Naive thymus-derived CD4-positive, alpha-beta T cell (primary cell): ENCODE results near the gene MACF1. TPM values are rescaled to one million over a fixed set of nuclear protein-coding genes. Genes with fewer than 3 reads are reported as not detected.

Source experiments
- ATAC-seq: fragments of 150-1000 bp; cut with Tn5 transposase; 2 replicates; pipeline ENCODE4 v1.10.0; 2021; ENCODE audit warnings: mild to moderate bottlenecking, moderate library complexity
- CTCF ChIA-PET: fragments of 350-600 bp; sonication (Branson Sonifier 250); formaldehyde crosslinking; loops from one replicate; lab custom pipeline; 2021; ENCODE audit warnings: antibody characterized with exemption; lab: Charles Lee
- POLR2A ChIA-PET: fragments of 350-600 bp; sonication (Branson Sonifier 250); formaldehyde crosslinking; loops from one replicate; lab custom pipeline; 2021; ENCODE audit warnings: antibody characterized with exemption, inconsistent platforms; lab: Charles Lee
- DNase-seq, 9 donors: peaks; one replicate each; pipeline versions ENCODE4 v3.0.0 to v3.0.0-alpha.2; 2020 to 2022; ENCODE audit warnings: mixed read lengths in 1 of 9
- H3K27ac ChIP-seq: one replicate; pipeline ENCODE4 v1.7.0; 2013; ENCODE audit warnings: mild to moderate bottlenecking, low read depth, low read length, moderate library complexity
- H3K27me3 ChIP-seq, 2 donors: one replicate each; pipeline ENCODE4 v1.7.0; 2013; ENCODE audit warnings: low read length in 2 of 2, mild to moderate bottlenecking in 2 of 2, moderate library complexity in 2 of 2; ENCODE audit not compliant: control insufficient read depth in 2 of 2, insufficient read depth in 2 of 2
- H3K36me3 ChIP-seq, 3 experiments: 1 replicate in 2 of 3; 2 replicates in 1 of 3; pipeline ENCODE4 v1.7.0; 2013; ENCODE audit warnings: low read length in 3 of 3, mild to moderate bottlenecking in 3 of 3, moderate library complexity in 1 of 3; ENCODE audit not compliant: insufficient read depth in 3 of 3, control insufficient read depth in 2 of 3
- H3K4me1 ChIP-seq, 2 donors: one replicate each; pipeline ENCODE4 v1.7.0; 2013; ENCODE audit warnings: low read length in 2 of 2, mild to moderate bottlenecking in 2 of 2, moderate library complexity in 1 of 2; ENCODE audit not compliant: control insufficient read depth in 2 of 2, insufficient read depth in 2 of 2
- H3K4me3 ChIP-seq: 2 replicates; pipeline ENCODE4 v1.7.0; 2013; ENCODE audit warnings: mild to moderate bottlenecking, low read length
- H3K9me3 ChIP-seq, 3 experiments: 1 replicate in 2 of 3; 2 replicates in 1 of 3; pipeline ENCODE4 v1.7.0; 2013; ENCODE audit warnings: low read length in 3 of 3; ENCODE audit not compliant: control insufficient read depth in 2 of 3
- H3K27ac Mint-ChIP-seq, 9 donors: one replicate each; pipeline ENCODE4 v1.8.0; 2020 to 2022; ENCODE audit warnings: mixed read lengths in 9 of 9, mild to moderate bottlenecking in 8 of 9, moderate library complexity in 5 of 9, inconsistent platforms in 2 of 9
- H3K27me3 Mint-ChIP-seq, 5 donors: one replicate each; pipeline ENCODE4 v1.8.0; 2021 to 2022; ENCODE audit warnings: mixed read lengths in 5 of 5, mild to moderate bottlenecking in 1 of 5
- H3K36me3 Mint-ChIP-seq, 5 donors: one replicate each; pipeline ENCODE4 v1.8.0; 2020 to 2022; ENCODE audit warnings: mixed read lengths in 5 of 5, mild to moderate bottlenecking in 3 of 5, inconsistent platforms in 1 of 5
- H3K4me1 Mint-ChIP-seq, 7 donors: one replicate each; pipeline ENCODE4 v1.8.0; 2020 to 2022; ENCODE audit warnings: mixed read lengths in 7 of 7, mild to moderate bottlenecking in 3 of 7, inconsistent platforms in 1 of 7
- H3K4me3 Mint-ChIP-seq, 10 donors: one replicate each; pipeline ENCODE4 v1.8.0; 2020 to 2022; ENCODE audit warnings: mild to moderate bottlenecking in 10 of 10, mixed read lengths in 10 of 10, moderate library complexity in 6 of 10, inconsistent platforms in 2 of 10
- H3K9me3 Mint-ChIP-seq, 11 donors: one replicate each; pipeline ENCODE4 v1.8.0; 2020 to 2022; ENCODE audit warnings: mixed read lengths in 11 of 11, mild to moderate bottlenecking in 4 of 11, inconsistent platforms in 1 of 11, moderate library complexity in 1 of 11
- intact Hi-C, 2 donors: fragments of 100-400 bp; cut with micrococcal nuclease; formaldehyde crosslinking; loops; one replicate each; pipeline ENCODE4 v1.15.1; 2023
- polyA plus RNA-seq, 2 donors: library from polyadenylated mRNA; unstranded; fragments of 300-500 nt; fragmentation: Illumina TruSeq; gene quantifications; one replicate each; pipeline ENCODE4 v1.2.3, GENCODE V29; 2021
- total RNA-seq, 6 experiments: library from RNA in 5 of 6; stranded (reverse) in 5 of 6; gene quantifications; 1 replicate in 5 of 6; 2 replicates in 1 of 6; pipeline ENCODE4 v1.2.3 and lab custom pipeline; 2021 to 2026

Gene MACF1
- total and polyA plus RNA-seq, 7 experiments from 2014 or later, result 21.2 to 409 (median 288) TPM

GRCh38 chr1:39378377-39378776 is 173.9 kb downstream of the MACF1 start:
- ATAC-seq (peak; percentile 36), DNase-seq (peak in 1 of 9 donors; percentile 8)

GRCh38 chr1:39379187-39379586 is 174.7 kb downstream of the MACF1 start:
- peak overlapping the region in 6 of 9 donors; percentile 6 to 72 (median 58) for H3K27ac Mint-ChIP-seq

More at GRCh38 chr1:39378377-39378776, 173.9 kb downstream of the MACF1 start:
- peak overlapping the region in 5 of 9 donors; percentile 21 to 81 (median 72) for H3K27ac Mint-ChIP-seq
- intact Hi-C loops, result loop anchor here in 1 of 2 donors (1.0 kb wide), 2 partner anchors 33 to 280 kb away; no protein-coding TSS in a partner anchor
- H3K9me3 Mint-ChIP-seq, result no peaks in the 10 kb centered on the region
- ChIA-PET POLR2A (no interaction called here), CTCF (interaction anchor here (0.6 to 4.7 kb wide), 7 partner anchors 11 to 202 kb away, joined by 3 to 26 read pairs (median 3); no protein-coding TSS in a partner anchor)
- Histone ChIP-seq H3K4me1 (no peaks in the 10 kb centered on the region), H3K36me3 (peaks cover 23 to 65% (median 40%) of the 10 kb centered on the region in 3 experiments), H3K27me3 (no peaks in the 10 kb centered on the region), H3K4me3 (no peak overlapping the region), H3K27ac (no peak overlapping the region), H3K9me3 (no peaks in the 10 kb centered on the region)
- H3K4me3 Mint-ChIP-seq, result no peak overlapping the region
- no peaks in the 10 kb centered on the region for H3K27me3 Mint-ChIP-seq
- H3K4me1 Mint-ChIP-seq, result peaks cover 0 to 4% (median 0%) of the 10 kb centered on the region in 7 donors
- peaks cover 5 to 40% (median 21%) of the 10 kb centered on the region in 5 donors for H3K36me3 Mint-ChIP-seq

GRCh38 chr1:39380036-39380435 is 175.5 kb downstream of the MACF1 start:
- Mint-ChIP-seq H3K36me3 (peaks cover 5 to 43% (median 18%) of the 10 kb centered on the region in 5 donors), H3K4me1 (peaks cover 0 to 4% (median 2%) of the 10 kb centered on the region in 7 donors), H3K27me3 (no peaks in the 10 kb centered on the region), H3K27ac (no peak overlapping the region), H3K4me3 (no peak overlapping the region), H3K9me3 (no peaks in the 10 kb centered on the region)
- CTCF ChIA-PET, result no interaction called here
- ATAC-seq (no peak), DNase-seq (no peak)
- H3K27ac ChIP-seq, result no peak overlapping the region
- no peaks in the 10 kb centered on the region for H3K9me3 ChIP-seq
- intact Hi-C loops, result no loop called here
- H3K4me3 ChIP-seq, result no peak overlapping the region
- POLR2A ChIA-PET, result no interaction called here
- H3K27me3 ChIP-seq, result no peaks in the 10 kb centered on the region
- peaks cover 23 to 67% (median 50%) of the 10 kb centered on the region in 3 experiments for H3K36me3 ChIP-seq
- H3K4me1 ChIP-seq, result no peaks in the 10 kb centered on the region

More at GRCh38 chr1:39379187-39379586, 174.7 kb downstream of the MACF1 start:
- Histone ChIP-seq H3K36me3 (peaks cover 23 to 60% (median 43%) of the 10 kb centered on the region in 3 experiments), H3K9me3 (no peaks in the 10 kb centered on the region), H3K27me3 (no peaks in the 10 kb centered on the region), H3K27ac (no peak overlapping the region), H3K4me3 (no peak overlapping the region), H3K4me1 (no peaks in the 10 kb centered on the region)
- Mint-ChIP-seq H3K27me3 (no peaks in the 10 kb centered on the region), H3K9me3 (no peaks in the 10 kb centered on the region), H3K36me3 (peaks cover 5 to 43% (median 23%) of the 10 kb centered on the region in 5 donors), H3K4me1 (peaks cover 0 to 4% (median 2%) of the 10 kb centered on the region in 7 donors), H3K4me3 (no peak overlapping the region)
- intact Hi-C loops, result no loop called here
- ChIA-PET CTCF (interaction anchor here (0.7 to 4.7 kb wide), 2 partner anchors 32 to 147 kb away, joined by 3 to 26 read pairs; no protein-coding TSS in a partner anchor), POLR2A (no interaction called here)
- ATAC-seq (no peak), DNase-seq (no peak)

- no peaks in the 10 kb centered on the region for H3K9me3 ChIP-seq
- H3K27me3 ChIP-seq, result no peaks in the 10 kb centered on the region
- Mint-ChIP-seq H3K36me3 (peaks cover 10 to 46% (median 25%) of the 10 kb centered on the region in 5 donors), H3K27ac (peak overlapping the region in 1 of 9 donors; percentile 4), H3K4me1 (peaks cover 0 to 4% (median 2%) of the 10 kb centered on the region in 7 donors), H3K4me3 (no peak overlapping the region), H3K9me3 (no peaks in the 10 kb centered on the region), H3K27me3 (no peaks in the 10 kb centered on the region)
- H3K4me3 ChIP-seq, result no peak overlapping the region
- ChIA-PET POLR2A (interaction anchor here (1.0 kb wide), 1 partner anchor 23 kb away, joined by 7 read pairs; no protein-coding TSS in a partner anchor), CTCF (no interaction called here)
- H3K27ac ChIP-seq, result no peak overlapping the region
- no peaks in the 10 kb centered on the region for H3K4me1 ChIP-seq
- ATAC-seq, result no peak
- peaks cover 31 to 68% (median 54%) of the 10 kb centered on the region in 3 experiments for H3K36me3 ChIP-seq
- no peak for DNase-seq
- intact Hi-C loops, result no loop called here
Observed at GRCh38 chr1:39381839-39382238, 177.3 kb downstream of the MACF1 start.

- peaks cover 5 to 54% (median 29%) of the 10 kb centered on the region in 5 donors for H3K36me3 Mint-ChIP-seq
- no peaks in the 10 kb centered on the region for H3K9me3 ChIP-seq
- H3K4me1 ChIP-seq, result no peaks in the 10 kb centered on the region
- no peak overlapping the region for H3K27ac ChIP-seq
- peaks cover 0 to 12% (median 4%) of the 10 kb centered on the region in 7 donors for H3K4me1 Mint-ChIP-seq
- DNase-seq, result no peak
- ChIA-PET POLR2A (interaction anchor here (0.6 kb wide), 1 partner anchor 40 kb away, joined by 3 read pairs; no protein-coding TSS in a partner anchor), CTCF (interaction anchor here (0.8 to 0.9 kb wide), 2 partner anchors 26 to 27 kb away, joined by 3 read pairs; no protein-coding TSS in a partner anchor)
- H3K27me3 ChIP-seq, result no peaks in the 10 kb centered on the region
- no peak overlapping the region for H3K4me3 ChIP-seq
- intact Hi-C loops, result no loop called here
- H3K27ac Mint-ChIP-seq, result peak overlapping the region in 3 of 9 donors; percentile 24 to 67 (median 51)
- peaks cover 28 to 83% (median 57%) of the 10 kb centered on the region in 3 experiments for H3K36me3 ChIP-seq
- no peak overlapping the region for H3K4me3 Mint-ChIP-seq
- no peak for ATAC-seq
- H3K27me3 Mint-ChIP-seq, result no peaks in the 10 kb centered on the region
- no peaks in the 10 kb centered on the region for H3K9me3 Mint-ChIP-seq
Observed at GRCh38 chr1:39384305-39384704, 179.8 kb downstream of the MACF1 start.

- POLR2A ChIA-PET, result interaction anchor here (2.3 kb wide), 1 partner anchor 25 kb away, joined by 5 read pairs; no protein-coding TSS in a partner anchor
Observed at GRCh38 chr1:39385067-39385988, 180.8 kb downstream of the MACF1 start.

More at GRCh38 chr1:39385067-39385988, 180.8 kb downstream of the MACF1 start:
- ATAC-seq (no peak), DNase-seq (no peak)
- H3K4me3 ChIP-seq, result no peak overlapping the region
- H3K27ac Mint-ChIP-seq, result peak overlapping the region in 4 of 9 donors; percentile 13 to 41 (median 32)
- no peaks in the 10 kb centered on the region for H3K9me3 ChIP-seq
- H3K4me3 Mint-ChIP-seq, result no peak overlapping the region
- no peaks in the 10 kb centered on the region for H3K4me1 ChIP-seq
- H3K27me3 Mint-ChIP-seq, result no peaks in the 10 kb centered on the region
- H3K36me3 ChIP-seq, result peaks cover 23 to 82% (median 47%) of the 10 kb centered on the region in 3 experiments
- no peaks in the 10 kb centered on the region for H3K27me3 ChIP-seq
- H3K4me1 Mint-ChIP-seq, result peaks cover 0 to 16% (median 4%) of the 10 kb centered on the region in 7 donors
- intact Hi-C loops, result no loop called here
- peaks cover 5 to 57% (median 29%) of the 10 kb centered on the region in 5 donors for H3K36me3 Mint-ChIP-seq
- H3K27ac ChIP-seq, result no peak overlapping the region
- no peaks in the 10 kb centered on the region for H3K9me3 Mint-ChIP-seq
- CTCF ChIA-PET, result no interaction called here
